Epithelial cell of esophagus (primary cell): ENCODE results near the gene PCDHGA1.
"Not testable (repeated sequence)": the region's sequence is repeated elsewhere in the genome, so short reads cannot be mapped to it uniquely, and the experiment has no call there.

Source experiments
- DNase-seq: peaks from one replicate; pipeline ENCODE4 v3.0.0; 2010; ENCODE audit warnings: low read depth
- H3K4me3 ChIP-seq: 2 replicates; pipeline ENCODE4 v1.5.1; 2011; ENCODE audit warnings: mild to moderate bottlenecking, low read length, control low read depth
- CTCF ChIP-seq: IDR thresholded peaks from 2 replicates; pipeline ENCODE4 v1.5.1; 2011; ENCODE audit warnings: low read depth, mild to moderate bottlenecking, low read length, control low read depth, inconsistent platforms; ENCODE audit not compliant: insufficient read depth; ENCODE audit errors: missing control alignments

Gene PCDHGA1

GRCh38 chr5:141338538-141339306, 8.4 kb downstream of the PCDHGA1 start, which contains the start of gene PCDHGA2:
Gene PCDHGA2 (plus strand): TSS chr5:141338760.
- peak; percentile 48 for TF ChIP-seq CTCF
- peak; percentile 44 for DNase-seq
- H3K4me3 ChIP-seq = peak within 1 kb of the TSS; percentile 38

- H3K4me3 ChIP-seq, DNase-seq: not testable (repeated sequence)
Observed at GRCh38 chr5:141340781-141341354, 10.6 kb downstream of the PCDHGA1 start.

- no peak overlapping the region for H3K4me3 ChIP-seq
- no peak for DNase-seq
- TF ChIP-seq CTCF = no peak
Observed at GRCh38 chr5:141342773-141343172, 12.5 kb downstream of the PCDHGA1 start.

GRCh38 chr5:141343242-141343952, 13.1 kb downstream of the PCDHGA1 start, which contains the start of gene PCDHGA3:
Gene PCDHGA3 (plus strand): TSS chr5:141343829. CDS start chr5:141344034, 205 bp downstream.
- TF ChIP-seq CTCF = peak; percentile 34
- DNase-seq = peak; percentile 53
- H3K4me3 ChIP-seq = peak within 1 kb of the TSS; percentile 12

- no peak for DNase-seq
- no peak for TF ChIP-seq CTCF
- H3K4me3 ChIP-seq = peak overlapping the region; percentile 12
Observed at GRCh38 chr5:141343953-141344463, 13.7 kb downstream of the PCDHGA1 start.

- TF ChIP-seq CTCF = no peak
- DNase-seq = no peak
- no peak overlapping the region for H3K4me3 ChIP-seq
Observed at GRCh38 chr5:141345327-141345726, 15.0 kb downstream of the PCDHGA1 start.

- not testable (repeated sequence) for DNase-seq, H3K4me3 ChIP-seq
Observed at GRCh38 chr5:141346017-141346416, 15.7 kb downstream of the PCDHGA1 start.
